MM.1S (cell line): ENCODE data around the gene SLX9.

ENCODE experiments used
- DNase-seq: peaks from one replicate; pipeline ENCODE4 v3.0.0-alpha.2; 2015
- H2AFZ ChIP-seq: fragments of 300-600 bp; sonication (generic); 2 replicates; pipeline ENCODE4 v1.6.0; 2016; ENCODE audit warnings: antibody characterized with exemption, low read length
- H3F3A ChIP-seq: fragments of 300-600 bp; sonication (generic); 2 replicates; pipeline ENCODE4 v1.6.1; 2016; ENCODE audit warnings: mild to moderate bottlenecking, antibody characterized with exemption, low read length, moderate library complexity, mixed read lengths; ENCODE audit not compliant: insufficient read depth
- H3K27ac ChIP-seq: fragments of 300-600 bp; sonication (generic); 2 replicates; pipeline ENCODE4 v1.5.1; 2016; ENCODE audit warnings: mild to moderate bottlenecking, low read length
- H3K27me3 ChIP-seq: fragments of 300-600 bp; sonication (generic); replicated peaks from 2 replicates; pipeline ENCODE4 v1.6.0; 2016; ENCODE audit warnings: low read length; ENCODE audit not compliant: insufficient read depth
- H3K36me3 ChIP-seq: fragments of 300-600 bp; sonication (generic); replicated peaks from 2 replicates; pipeline ENCODE4 v1.6.1; 2016; ENCODE audit warnings: mild to moderate bottlenecking, low read length, mixed read lengths; ENCODE audit not compliant: insufficient read depth
- H3K4me1 ChIP-seq: fragments of 300-600 bp; sonication (generic); 2 replicates; pipeline ENCODE4 v1.6.1; 2016; ENCODE audit warnings: low read length, mixed read lengths
- H3K4me2 ChIP-seq: fragments of 300-600 bp; sonication (generic); 2 replicates; pipeline ENCODE4 v1.6.0; 2016; ENCODE audit warnings: low read depth, low read length
- H3K4me3 ChIP-seq: fragments of 300-600 bp; sonication (generic); 2 replicates; pipeline ENCODE4 v1.5.1; 2016; ENCODE audit warnings: low read length, mixed read lengths
- H3K79me2 ChIP-seq: fragments of 300-600 bp; sonication (generic); 2 replicates; pipeline ENCODE4 v1.6.1; 2016; ENCODE audit warnings: mixed run types, low read length, mixed read lengths
- H3K9ac ChIP-seq: fragments of 300-600 bp; sonication (generic); 2 replicates; pipeline ENCODE4 v1.6.1; 2016; ENCODE audit warnings: low read length, mixed read lengths
- H3K9me2 ChIP-seq: fragments of 300-600 bp; sonication (generic); replicated peaks from 2 replicates; pipeline ENCODE4 v1.6.1; 2016; ENCODE audit warnings: mild to moderate bottlenecking, low read length, mixed read lengths; ENCODE audit not compliant: insufficient read depth
- H3K9me3 ChIP-seq: fragments of 300-600 bp; sonication (generic); replicated peaks from 2 replicates; pipeline ENCODE4 v1.6.1; 2016; ENCODE audit warnings: mild to moderate bottlenecking, low read length, mixed read lengths; ENCODE audit not compliant: insufficient read depth
- H4K20me1 ChIP-seq: fragments of 300-600 bp; sonication (generic); 2 replicates; pipeline ENCODE4 v1.6.1; 2016; ENCODE audit warnings: mild to moderate bottlenecking, low read length, moderate library complexity, mixed read lengths; ENCODE audit not compliant: insufficient read depth
- CTCF ChIP-seq: fragments of 300-600 bp; sonication (generic); IDR thresholded peaks from 2 replicates; pipeline ENCODE4 v1.5.1; 2016; ENCODE audit warnings: antibody characterized with exemption, low read length, mixed read lengths
- EZH2 ChIP-seq: fragments of 300-600 bp; sonication (generic); optimal IDR thresholded peaks from 2 replicates; pipeline ENCODE3; 2017; ENCODE audit warnings: low read depth, mild to moderate bottlenecking, antibody characterized with exemption, low read length, mixed read lengths
- EZH2phosphoT487 ChIP-seq: fragments of 300-600 bp; sonication (generic); IDR thresholded peaks from 2 replicates; pipeline ENCODE4 v1.6.1; 2018; ENCODE audit warnings: antibody characterized with exemption, low read length

Gene SLX9

GRCh38 chr21:44950351-44950750, 10.5 kb downstream of the SLX9 start:
- H3K9ac ChIP-seq = no peak overlapping the region
- no peaks in the 10 kb centered on the region for H3K27me3 ChIP-seq
- no peak overlapping the region for H3K27ac ChIP-seq
- H3K79me2 ChIP-seq = peaks cover 76% of the 10 kb centered on the region
- TF ChIP-seq EZH2 = no peak
- no peak for TF ChIP-seq EZH2phosphoT487
- TF ChIP-seq CTCF = no peak
- H3K36me3 ChIP-seq = no peaks in the 10 kb centered on the region
- H4K20me1 ChIP-seq = peaks cover 10% of the 10 kb centered on the region
- no peak overlapping the region for H3K4me2 ChIP-seq
- no peaks in the 10 kb centered on the region for H3K4me1 ChIP-seq
- H3K9me2 ChIP-seq = no peaks in the 10 kb centered on the region
- no peaks in the 10 kb centered on the region for H3K9me3 ChIP-seq
- H3F3A ChIP-seq = no peaks in the 10 kb centered on the region
- DNase-seq = no peak
- H2AFZ ChIP-seq = no peak overlapping the region
- no peak overlapping the region for H3K4me3 ChIP-seq

GRCh38 chr21:44951186-44951915, 11.5 kb downstream of the SLX9 start:
- Histone ChIP-seq H3K9ac (no peak overlapping the region), H3K4me2 (no peak overlapping the region), H3K79me2 (peaks cover 80% of the 10 kb centered on the region), H4K20me1 (peaks cover 10% of the 10 kb centered on the region), H3K9me3 (no peaks in the 10 kb centered on the region), H2AFZ (no peak overlapping the region), H3K27ac (no peak overlapping the region), H3K27me3 (no peaks in the 10 kb centered on the region), H3K9me2 (no peaks in the 10 kb centered on the region), H3K4me3 (no peak overlapping the region), H3K4me1 (no peaks in the 10 kb centered on the region), H3F3A (no peaks in the 10 kb centered on the region), H3K36me3 (peaks cover 4% of the 10 kb centered on the region; the same call in 1 of the 2 replicates)
- TF ChIP-seq EZH2phosphoT487 = no peak
- DNase-seq = no peak

- Histone ChIP-seq H3K27me3 (no peaks in the 10 kb centered on the region), H3K36me3 (peaks cover 7% of the 10 kb centered on the region; the same call in 1 of the 2 replicates), H2AFZ (no peak overlapping the region), H3K9ac (no peak overlapping the region), H3K79me2 (peaks cover 75% of the 10 kb centered on the region), H3K9me3 (no peaks in the 10 kb centered on the region), H3F3A (no peaks in the 10 kb centered on the region), H3K27ac (no peak overlapping the region), H3K4me3 (no peak overlapping the region), H3K4me1 (no peaks in the 10 kb centered on the region), H3K9me2 (no peaks in the 10 kb centered on the region), H4K20me1 (peaks cover 10% of the 10 kb centered on the region), H3K4me2 (no peak overlapping the region)
- TF ChIP-seq CTCF (no peak), EZH2phosphoT487 (no peak), EZH2 (no peak)
- DNase-seq = no peak
Measured at GRCh38 chr21:44952116-44952928, 12.5 kb downstream of the SLX9 start.
